Measurements from ENCODE around the gene SLC7A7. TPM values are rescaled to one million over a fixed set of nuclear protein-coding genes. Genes with fewer than 3 reads are reported as not detected.
"Not testable (repeated sequence)": the region's sequence is repeated elsewhere in the genome, so short reads cannot be mapped to it uniquely, and the experiment has no call there.

The SLC7A7 gene
- total RNA-seq, 1 donor from 2014 or later: 4.6 TPM

GRCh38 chr14:22854963-22855724 lies 39.9 kb upstream of the SLC7A7 start:
- no peak for TF ChIP-seq CTCF (IDR thresholded peaks at IDR 0.05; ENCODE audit: borderline replicate concordance)
- peaks cover 28% of the 10 kb centered on the region for H3K4me1 ChIP-seq
- no peak for DNase-seq
- H3K4me3 ChIP-seq: no peak overlapping the region
- peaks cover 8% of the 10 kb centered on the region for H3K9me3 ChIP-seq (replicated peaks)
- intact Hi-C loops (cut with micrococcal nuclease): loop anchor here (5.0 to 10.0 kb wide), 2 partner anchors 38 to 290 kb away; partner anchors contain the start of gene SLC7A7
- H3K27ac ChIP-seq (replicated peaks): no peak overlapping the region
- no peaks in the 10 kb centered on the region for H3K36me3 ChIP-seq
- no peaks in the 10 kb centered on the region for H3K27me3 ChIP-seq (ENCODE audit: low read depth)

- not testable (repeated sequence) for H3K9me3 ChIP-seq (replicated peaks); H3K27me3 ChIP-seq (ENCODE audit: low read depth); H3K36me3 ChIP-seq; DNase-seq; H3K27ac ChIP-seq (replicated peaks); H3K4me3 ChIP-seq
- intact Hi-C loops (cut with micrococcal nuclease): loop anchor here (5.0 to 10.0 kb wide), 2 partner anchors 37 to 289 kb away; partner anchors contain the start of gene SLC7A7
- H3K4me1 ChIP-seq: peaks cover 36% of the 10 kb centered on the region
These were observed 39.1 kb upstream of the SLC7A7 start for GRCh38 chr14:22854296-22854695.

GRCh38 chr14:22852940-22853767 lies 37.9 kb upstream of the SLC7A7 start:
- DNase-seq: peak; percentile 90
- Histone ChIP-seq H3K27ac (replicated peaks) (peak overlapping the region; percentile 44), H3K4me1 (peaks cover 48% of the 10 kb centered on the region), H3K27me3 (ENCODE audit: low read depth) (no peaks in the 10 kb centered on the region), H3K4me3 (peak overlapping the region; percentile 68), H3K36me3 (no peaks in the 10 kb centered on the region), H3K9me3 (replicated peaks) (peaks cover 8% of the 10 kb centered on the region)
- intact Hi-C loops (cut with micrococcal nuclease): loop anchor here (5.0 to 10.0 kb wide), 2 partner anchors 36 to 288 kb away; partner anchors contain the start of gene SLC7A7
- TF ChIP-seq CTCF (IDR thresholded peaks at IDR 0.05; ENCODE audit: borderline replicate concordance): peak; percentile 87

GRCh38 chr14:22852599-22852939 lies 37.3 kb upstream of the SLC7A7 start:
- DNase-seq: no peak
- no peaks in the 10 kb centered on the region for H3K27me3 ChIP-seq (ENCODE audit: low read depth)
- intact Hi-C loops (cut with micrococcal nuclease): loop anchor here (5.0 to 10.0 kb wide), 2 partner anchors 35 to 288 kb away; partner anchors contain the start of gene SLC7A7
- H3K4me3 ChIP-seq: no peak overlapping the region
- H3K9me3 ChIP-seq (replicated peaks): peaks cover 8% of the 10 kb centered on the region
- peaks cover 54% of the 10 kb centered on the region for H3K4me1 ChIP-seq
- TF ChIP-seq CTCF (IDR thresholded peaks at IDR 0.05; ENCODE audit: borderline replicate concordance): no peak
- H3K36me3 ChIP-seq: no peaks in the 10 kb centered on the region
- H3K27ac ChIP-seq (replicated peaks): no peak overlapping the region

- H3K36me3 ChIP-seq; H3K27me3 ChIP-seq (ENCODE audit: low read depth); DNase-seq; H3K9me3 ChIP-seq (replicated peaks); H3K4me3 ChIP-seq: not testable (repeated sequence)
- intact Hi-C loops (cut with micrococcal nuclease): loop anchor here (5.0 to 10.0 kb wide), 2 partner anchors 35 to 287 kb away; partner anchors contain the start of gene SLC7A7
- Histone ChIP-seq H3K4me1 (peaks cover 58% of the 10 kb centered on the region), H3K27ac (replicated peaks) (peak overlapping the region; percentile 88)
These were observed 36.9 kb upstream of the SLC7A7 start for GRCh38 chr14:22852178-22852577.

- peak; percentile 91 for DNase-seq
- peaks cover 5% of the 10 kb centered on the region for H3K36me3 ChIP-seq
- no peaks in the 10 kb centered on the region for H3K9me3 ChIP-seq (replicated peaks)
- no peaks in the 10 kb centered on the region for H3K27me3 ChIP-seq (ENCODE audit: low read depth)
- H3K4me3 ChIP-seq: no peak overlapping the region
- H3K27ac ChIP-seq (replicated peaks): peak overlapping the region; percentile 88
- intact Hi-C loops (cut with micrococcal nuclease): loop anchor here (5.0 to 10.0 kb wide), 2 partner anchors 34 to 286 kb away; partner anchors contain the start of gene SLC7A7
- peaks cover 68% of the 10 kb centered on the region for H3K4me1 ChIP-seq
- no peak for TF ChIP-seq CTCF (IDR thresholded peaks at IDR 0.05; ENCODE audit: borderline replicate concordance)
These were observed 35.9 kb upstream of the SLC7A7 start for GRCh38 chr14:22850944-22851764.
